ENCODE measurements around the gene SRPRB.

GRCh38 chr3:133855772-133856171 is 50.2 kb downstream of the SRPRB start:
- TF ChIP-seq, protein P1, sequence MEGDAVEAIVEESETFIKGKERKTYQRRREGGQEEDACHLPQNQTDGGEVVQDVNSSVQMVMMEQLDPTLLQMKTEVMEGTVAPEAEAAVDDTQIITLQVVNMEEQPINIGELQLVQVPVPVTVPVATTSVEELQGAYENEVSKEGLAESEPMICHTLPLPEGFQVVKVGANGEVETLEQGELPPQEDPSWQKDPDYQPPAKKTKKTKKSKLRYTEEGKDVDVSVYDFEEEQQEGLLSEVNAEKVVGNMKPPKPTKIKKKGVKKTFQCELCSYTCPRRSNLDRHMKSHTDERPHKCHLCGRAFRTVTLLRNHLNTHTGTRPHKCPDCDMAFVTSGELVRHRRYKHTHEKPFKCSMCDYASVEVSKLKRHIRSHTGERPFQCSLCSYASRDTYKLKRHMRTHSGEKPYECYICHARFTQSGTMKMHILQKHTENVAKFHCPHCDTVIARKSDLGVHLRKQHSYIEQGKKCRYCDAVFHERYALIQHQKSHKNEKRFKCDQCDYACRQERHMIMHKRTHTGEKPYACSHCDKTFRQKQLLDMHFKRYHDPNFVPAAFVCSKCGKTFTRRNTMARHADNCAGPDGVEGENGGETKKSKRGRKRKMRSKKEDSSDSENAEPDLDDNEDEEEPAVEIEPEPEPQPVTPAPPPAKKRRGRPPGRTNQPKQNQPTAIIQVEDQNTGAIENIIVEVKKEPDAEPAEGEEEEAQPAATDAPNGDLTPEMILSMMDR (IDR thresholded peaks at IDR 0.05; ENCODE audit: low read length): no peak
- TF ChIP-seq EZH2 (optimal IDR thresholded peaks at IDR 0.05; ENCODE audit: low read depth, low read length) (no peak), EZH2phosphoT487 (IDR thresholded peaks at IDR 0.05; ENCODE audit: low read length) (no peak)

Data from MM.1S (cell line).